Neural cell (in vitro differentiated cells): ENCODE data around the gene NUDT4.

Source experiments
- MXI1 ChIP-seq: fragments of 450-650 bp; conservative IDR thresholded peaks from 2 replicates; pipeline ENCODE4 v1.6.1; 2014; ENCODE audit warnings: antibody characterized with exemption, mild to moderate bottlenecking; ENCODE audit not compliant: poor library complexity, severe bottlenecking
- POLR2AphosphoS5 ChIP-seq: IDR thresholded peaks from 2 replicates; pipeline ENCODE4 v1.6.1; 2012
- SMC3 ChIP-seq: fragments of 450-650 bp; conservative IDR thresholded peaks from 2 replicates; pipeline ENCODE4 v1.6.1; 2014; ENCODE audit warnings: antibody characterized with exemption, mild to moderate bottlenecking, moderate library complexity; ENCODE audit not compliant: poor library complexity
- TF ChIP-seq, protein P1 (sequence below): IDR thresholded peaks from 2 replicates; pipeline ENCODE4 v1.6.1; 2012; ENCODE audit warnings: borderline replicate concordance
- TF ChIP-seq, protein P2 (sequence below): fragments of 450-650 bp; IDR thresholded peaks from 2 replicates; pipeline ENCODE4 v1.5.1; 2014; ENCODE audit warnings: antibody characterized with exemption, mild to moderate bottlenecking, moderate library complexity; ENCODE audit not compliant: poor library complexity, severe bottlenecking

DNA sequence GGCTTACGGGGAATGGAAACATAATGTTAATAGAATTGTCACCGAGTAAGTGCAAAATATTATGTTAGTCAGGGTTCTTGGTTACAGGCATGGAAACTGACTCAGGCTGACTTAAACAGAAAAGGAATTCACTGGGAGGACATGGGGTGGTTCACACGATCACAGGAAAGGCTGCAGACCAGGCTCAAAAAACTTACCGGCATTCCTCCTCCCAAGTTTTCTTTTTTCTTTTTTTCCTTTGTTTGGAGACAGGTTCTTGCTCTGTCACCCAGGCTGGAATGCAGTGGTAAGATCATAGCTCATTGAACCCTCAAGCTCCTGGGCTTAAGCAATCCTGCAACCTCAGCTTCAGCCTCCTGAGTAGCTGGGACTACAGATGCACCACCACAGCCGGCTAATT is 75.9 kb downstream of the NUDT4 start:
- no peak for TF ChIP-seq MXI1
- TF ChIP-seq, protein P1, sequence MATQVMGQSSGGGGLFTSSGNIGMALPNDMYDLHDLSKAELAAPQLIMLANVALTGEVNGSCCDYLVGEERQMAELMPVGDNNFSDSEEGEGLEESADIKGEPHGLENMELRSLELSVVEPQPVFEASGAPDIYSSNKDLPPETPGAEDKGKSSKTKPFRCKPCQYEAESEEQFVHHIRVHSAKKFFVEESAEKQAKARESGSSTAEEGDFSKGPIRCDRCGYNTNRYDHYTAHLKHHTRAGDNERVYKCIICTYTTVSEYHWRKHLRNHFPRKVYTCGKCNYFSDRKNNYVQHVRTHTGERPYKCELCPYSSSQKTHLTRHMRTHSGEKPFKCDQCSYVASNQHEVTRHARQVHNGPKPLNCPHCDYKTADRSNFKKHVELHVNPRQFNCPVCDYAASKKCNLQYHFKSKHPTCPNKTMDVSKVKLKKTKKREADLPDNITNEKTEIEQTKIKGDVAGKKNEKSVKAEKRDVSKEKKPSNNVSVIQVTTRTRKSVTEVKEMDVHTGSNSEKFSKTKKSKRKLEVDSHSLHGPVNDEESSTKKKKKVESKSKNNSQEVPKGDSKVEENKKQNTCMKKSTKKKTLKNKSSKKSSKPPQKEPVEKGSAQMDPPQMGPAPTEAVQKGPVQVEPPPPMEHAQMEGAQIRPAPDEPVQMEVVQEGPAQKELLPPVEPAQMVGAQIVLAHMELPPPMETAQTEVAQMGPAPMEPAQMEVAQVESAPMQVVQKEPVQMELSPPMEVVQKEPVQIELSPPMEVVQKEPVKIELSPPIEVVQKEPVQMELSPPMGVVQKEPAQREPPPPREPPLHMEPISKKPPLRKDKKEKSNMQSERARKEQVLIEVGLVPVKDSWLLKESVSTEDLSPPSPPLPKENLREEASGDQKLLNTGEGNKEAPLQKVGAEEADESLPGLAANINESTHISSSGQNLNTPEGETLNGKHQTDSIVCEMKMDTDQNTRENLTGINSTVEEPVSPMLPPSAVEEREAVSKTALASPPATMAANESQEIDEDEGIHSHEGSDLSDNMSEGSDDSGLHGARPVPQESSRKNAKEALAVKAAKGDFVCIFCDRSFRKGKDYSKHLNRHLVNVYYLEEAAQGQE, result no peak
- no peak for TF ChIP-seq SMC3
- no peak for TF ChIP-seq POLR2AphosphoS5
- TF ChIP-seq, protein P2, sequence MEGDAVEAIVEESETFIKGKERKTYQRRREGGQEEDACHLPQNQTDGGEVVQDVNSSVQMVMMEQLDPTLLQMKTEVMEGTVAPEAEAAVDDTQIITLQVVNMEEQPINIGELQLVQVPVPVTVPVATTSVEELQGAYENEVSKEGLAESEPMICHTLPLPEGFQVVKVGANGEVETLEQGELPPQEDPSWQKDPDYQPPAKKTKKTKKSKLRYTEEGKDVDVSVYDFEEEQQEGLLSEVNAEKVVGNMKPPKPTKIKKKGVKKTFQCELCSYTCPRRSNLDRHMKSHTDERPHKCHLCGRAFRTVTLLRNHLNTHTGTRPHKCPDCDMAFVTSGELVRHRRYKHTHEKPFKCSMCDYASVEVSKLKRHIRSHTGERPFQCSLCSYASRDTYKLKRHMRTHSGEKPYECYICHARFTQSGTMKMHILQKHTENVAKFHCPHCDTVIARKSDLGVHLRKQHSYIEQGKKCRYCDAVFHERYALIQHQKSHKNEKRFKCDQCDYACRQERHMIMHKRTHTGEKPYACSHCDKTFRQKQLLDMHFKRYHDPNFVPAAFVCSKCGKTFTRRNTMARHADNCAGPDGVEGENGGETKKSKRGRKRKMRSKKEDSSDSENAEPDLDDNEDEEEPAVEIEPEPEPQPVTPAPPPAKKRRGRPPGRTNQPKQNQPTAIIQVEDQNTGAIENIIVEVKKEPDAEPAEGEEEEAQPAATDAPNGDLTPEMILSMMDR, result no peak
